Measurements from ENCODE around the gene TMEM235. TPM values are rescaled to one million over a fixed set of nuclear protein-coding genes. Genes with fewer than 3 reads are reported as not detected.

TMEM235 gene
- total and polyA plus RNA-seq, 4 donors, result 0.02 TPM; not detected in 3

GRCh38 chr17:78184868-78185267 is 46.6 kb upstream of the TMEM235 start:
- no peak for DNase-seq (ENCODE audit: low spot score)
- Histone ChIP-seq H3K36me3 (ENCODE audit: control insufficient read depth in 4 of 4, insufficient read depth in 3 of 4, low read depth in 1 of 4, low read length in 3 of 4) (no peaks in the 10 kb centered on the region), H3K4me1 (ENCODE audit: control insufficient read depth in 4 of 4, insufficient read depth in 4 of 4, low read length in 3 of 4) (peaks cover 13 to 45% (median 35%) of the 10 kb centered on the region in 4 donors), H3K9ac (ENCODE audit: low read depth in 1 of 2, low read length in 2 of 2) (peak overlapping the region in 1 of 2 donors; percentile 48), H3K4me3 (ENCODE audit: low read depth in 1 of 3, low read length in 3 of 3) (peak overlapping the region in 2 of 3 donors; percentile 37 to 46), H3K27me3 (ENCODE audit: control insufficient read depth in 4 of 4, insufficient read depth in 4 of 4, low read length in 3 of 4) (no peaks in the 10 kb centered on the region), H3K27ac (ENCODE audit: low read depth in 1 of 2, low read length in 2 of 2) (peak overlapping the region; percentile 73 to 80), H3K9me3 (ENCODE audit: control insufficient read depth in 4 of 4, low read length in 3 of 4) (no peaks in the 10 kb centered on the region)
- 32% methylated on average over 9 of the region's 9 CpGs for WGBS
- TF ChIP-seq HNF4A (conservative IDR thresholded peaks at IDR 0.05), result peak; percentile 75 to 82
- peak; percentile 88 to 93 for TF ChIP-seq RXRA (IDR thresholded peaks at IDR 0.05)
- peak; percentile 4 for TF ChIP-seq HNF4G (IDR thresholded peaks at IDR 0.05)
- TF ChIP-seq REST (IDR thresholded peaks at IDR 0.05), result peak; percentile 69
- TF ChIP-seq FOXA1 (IDR thresholded peaks at IDR 0.05), result peak; percentile 54
- peak; percentile 60 for TF ChIP-seq YY1 (IDR thresholded peaks at IDR 0.05)
- peak; percentile 83 for TF ChIP-seq MAX (IDR thresholded peaks at IDR 0.05)
- no peak for TF ChIP-seq NR2F2 (IDR thresholded peaks at IDR 0.05)
- peak; percentile 96 for TF ChIP-seq SP1 (IDR thresholded peaks at IDR 0.05)
- TF ChIP-seq JUND (IDR thresholded peaks at IDR 0.05), result peak in 1 of 2 donors; percentile 45
- peak in 1 of 2 donors; percentile 36 for TF ChIP-seq RAD21 (IDR thresholded peaks at IDR 0.05)
- TF ChIP-seq ATF3 (IDR thresholded peaks at IDR 0.05), result peak; percentile 50
- TF ChIP-seq ZBTB33 (IDR thresholded peaks at IDR 0.05), result peak; percentile 36
- peak in 1 of 2 donors; percentile 88 for TF ChIP-seq EGR1 (IDR thresholded peaks at IDR 0.05; ENCODE audit: low read depth in 2 of 2)
- TF ChIP-seq TAF1 (conservative IDR thresholded peaks at IDR 0.05), result peak; percentile 93
- TF ChIP-seq FOXA2 (IDR thresholded peaks at IDR 0.05), result peak; percentile 42
- peak in 1 of 2 donors; percentile 33 for TF ChIP-seq GABPA (IDR thresholded peaks at IDR 0.05 in 1 of 2, conservative IDR thresholded peaks at IDR 0.05 in 1 of 2)
- TF ChIP-seq CTCF (IDR thresholded peaks at IDR 0.05; ENCODE audit: low read depth, low read length, missing input control), result no peak

Measured in liver (tissue), 9 donors.